Endometrium (tissue), 2 donors: ENCODE data around the gene CMTM7.

Source experiments
- FAIRE-seq: peaks from 2 replicates; lab custom pipeline; 2012; peaks lifted over from hg19 to GRCh38; lab: Jason Lieb, UNC
- donor health status: control.
- donor health status: control.

Gene CMTM7

GRCh38 chr3:32391643-32392535 is at the start of gene CMTM7:
Gene CMTM7 (plus strand): TSS chr3:32391853. CDS start chr3:32391907, 54 bp downstream.
- FAIRE-seq: no peak

GRCh38 chr3:32347343-32348125 is 44.1 kb upstream of the CMTM7 start:
- no peak for FAIRE-seq

GRCh38 chr3:32349184-32349583 is 42.5 kb upstream of the CMTM7 start:
- no peak for FAIRE-seq

- no peak for FAIRE-seq
Measured at GRCh38 chr3:32352563-32352962, 39.1 kb upstream of the CMTM7 start.

GRCh38 chr3:32353351-32353750 is 38.3 kb upstream of the CMTM7 start:
- no peak for FAIRE-seq

- FAIRE-seq: no peak
Measured at GRCh38 chr3:32354362-32354778, 37.3 kb upstream of the CMTM7 start.

- no peak for FAIRE-seq
Measured at GRCh38 chr3:32355751-32356291, 35.8 kb upstream of the CMTM7 start.

- FAIRE-seq: no peak
Measured at GRCh38 chr3:32359766-32360492, 31.7 kb upstream of the CMTM7 start.

GRCh38 chr3:32360493-32360827 is 31.2 kb upstream of the CMTM7 start:
- no peak for FAIRE-seq

GRCh38 chr3:32366638-32367397 is 24.8 kb upstream of the CMTM7 start:
- FAIRE-seq: no peak

GRCh38 chr3:32367442-32367841 is 24.2 kb upstream of the CMTM7 start:
- no peak for FAIRE-seq

- no peak for FAIRE-seq
Measured at GRCh38 chr3:32371461-32372212, 20.0 kb upstream of the CMTM7 start.

- FAIRE-seq: no peak
Measured at GRCh38 chr3:32372213-32372490, 19.5 kb upstream of the CMTM7 start.

GRCh38 chr3:32373276-32373675 is 18.4 kb upstream of the CMTM7 start:
- FAIRE-seq: no peak

- FAIRE-seq: no peak
Measured at GRCh38 chr3:32373844-32374243, 17.8 kb upstream of the CMTM7 start.

GRCh38 chr3:32374788-32375595 is 16.7 kb upstream of the CMTM7 start:
- peak; percentile 26 for FAIRE-seq

GRCh38 chr3:32375596-32375930 is 16.1 kb upstream of the CMTM7 start:
- no peak for FAIRE-seq

- FAIRE-seq: no peak
Measured at GRCh38 chr3:32376115-32376514, 15.5 kb upstream of the CMTM7 start.

- no peak for FAIRE-seq
Measured at GRCh38 chr3:32379831-32380500, 11.7 kb upstream of the CMTM7 start.

GRCh38 chr3:32381922-32382321 is 9.7 kb upstream of the CMTM7 start:
- no peak for FAIRE-seq
